Posterior vena cava (tissue), 2 donors: Measurements from ENCODE around the gene OSBPL6. TPM values are rescaled to one million over a fixed set of nuclear protein-coding genes. Genes with fewer than 3 reads are reported as not detected.
A peak's percentile ranks its signal among the peaks of the same experiment; 100 is the strongest.
"Not testable (repeated sequence)": the region's sequence is repeated elsewhere in the genome, so short reads cannot be mapped to it uniquely, and the experiment has no call there.

Experiments
- DNase-seq: peaks from one replicate; pipeline ENCODE4 v3.0.0-alpha.2; 2020; ENCODE audit warnings: low spot score
- intact Hi-C, 2 donors: fragments of 100-400 bp; cut with DNase I; formaldehyde crosslinking; loops; one replicate each; pipeline versions ENCODE4 v1.14.1 to v1.14.2; 2022 to 2023
- long read RNA-seq, 2 donors: library from polyadenylated mRNA; unstranded; transcript quantifications; one replicate each; pipeline ENCODE4 v2.0.0, GENCODE V29; 2020 to 2021
- total RNA-seq, 2 donors: library from RNA; stranded (reverse); fragmentation: NEBNext Ultra II Directional; extraction: Animal tissue kit (Norgen Biotek cat#: 25700); gene quantifications; one replicate each; pipeline ENCODE4 v1.2.1, GENCODE V29; 2021
- donor health status: DM: yes; HTN: yes; CAD: no.
- donor health status: DM: yes; HTN: yes; CAD: no.

Gene OSBPL6
- total RNA-seq: 1 to 10 TPM; 2.0 to 2.5 TPM
- long read RNA-seq, donor 1, full-length matches to known transcripts: 2 of 4 reads
- long read RNA-seq, donor 1, partial matches to known transcripts: 0 of 4 reads
- long read RNA-seq, donor 1, other reads (novel, unspliced or antisense): 2 of 4 reads
- long read RNA-seq, donor 2, partial matches to known transcripts: 1 of 3 reads
- long read RNA-seq, donor 2, other reads (novel, unspliced or antisense): 1 of 3 reads

- peak; percentile 92 for DNase-seq
- intact Hi-C loops: no loop called here
Measured at GRCh38 chr2:178193823-178194599, at the start of gene OSBPL6. Gene OSBPL6 (plus strand): TSS chr2:178194512. CDS start chr2:178306185, 111,673 bp downstream.

- DNase-seq: no peak
- intact Hi-C loops: no loop called here
Measured at GRCh38 chr2:178152033-178152432, 42.3 kb upstream of the OSBPL6 start.

- intact Hi-C loops: no loop called here
- no peak for DNase-seq
Measured at GRCh38 chr2:178152542-178152941, 41.8 kb upstream of the OSBPL6 start.

DNA sequence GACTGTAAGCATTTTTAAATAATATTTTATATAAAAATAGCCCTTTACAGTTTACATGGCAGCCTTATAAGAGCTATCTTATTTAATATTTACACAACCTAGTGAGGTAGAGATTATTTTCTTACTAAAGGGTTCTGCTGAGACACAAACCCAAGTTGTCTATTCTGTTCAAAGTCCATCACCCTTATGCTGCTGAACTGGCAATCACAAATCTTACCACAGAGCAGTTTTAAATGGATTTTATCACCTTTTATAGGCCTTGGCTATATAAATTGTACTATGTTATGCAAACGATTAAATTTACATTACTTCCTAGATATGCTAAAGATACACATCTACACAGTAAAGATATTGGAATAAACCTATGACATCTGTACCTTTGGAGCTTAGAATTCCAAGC is 41.3 kb upstream of the OSBPL6 start:
- DNase-seq: no peak
- intact Hi-C loops: no loop called here

DNA sequence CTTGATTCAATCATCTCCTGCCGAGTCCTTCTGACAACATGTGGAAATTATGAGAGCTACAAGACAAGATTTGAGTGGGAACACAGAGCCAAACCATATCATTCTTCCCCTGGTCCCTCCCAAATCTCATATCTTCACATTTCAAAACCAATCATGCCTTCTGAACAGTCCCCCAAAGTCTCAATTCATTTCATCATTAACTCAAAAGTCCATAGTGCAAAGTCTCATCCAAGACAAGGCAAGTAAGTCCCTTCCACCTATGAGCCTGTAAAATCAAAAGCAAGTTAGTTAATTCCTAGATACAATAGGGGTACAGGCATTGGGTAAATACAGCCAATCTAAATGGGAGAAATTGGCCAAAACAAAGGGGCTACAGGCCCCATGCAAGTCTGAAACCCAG is 40.4 kb upstream of the OSBPL6 start:
- DNase-seq, intact Hi-C loops: not testable (repeated sequence)

DNA sequence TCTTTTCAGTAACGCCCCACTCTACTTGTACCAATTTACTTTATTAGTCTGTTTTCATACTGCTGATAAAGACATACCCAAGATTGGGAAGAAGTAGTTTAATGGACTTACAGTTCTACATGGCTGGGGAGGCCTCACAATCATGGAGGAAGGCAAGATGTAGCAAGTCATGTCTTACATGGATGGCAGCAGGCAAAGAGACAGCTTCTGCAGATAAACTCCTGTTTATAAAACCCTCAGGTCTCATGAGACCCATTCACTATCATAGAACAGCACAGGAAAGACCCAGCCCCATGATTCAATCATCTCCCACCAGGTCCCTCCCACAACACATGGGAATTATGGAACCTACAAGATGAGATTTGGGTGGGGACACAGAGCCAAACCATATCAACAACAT is 38.8 kb upstream of the OSBPL6 start:
- intact Hi-C loops: no loop called here
- no peak for DNase-seq

DNA sequence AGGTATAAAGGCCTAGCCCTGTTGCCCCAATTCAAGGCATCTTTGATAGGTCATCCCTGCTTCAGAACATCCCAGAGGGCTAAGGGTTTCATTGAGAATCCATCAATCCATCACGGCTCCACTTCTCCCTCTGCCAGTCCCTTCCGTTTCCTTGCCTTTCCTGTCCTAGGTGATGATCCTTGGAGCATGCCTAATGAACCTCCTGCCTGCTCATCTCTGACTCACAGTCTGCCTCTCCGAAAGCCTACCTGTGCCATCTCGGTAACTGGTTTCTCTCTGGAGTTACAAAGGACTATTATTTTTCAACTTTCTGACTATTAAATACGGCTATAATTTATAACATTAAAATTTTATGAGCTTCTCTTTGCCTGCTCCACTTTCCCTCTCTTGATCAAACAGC is 36.7 kb upstream of the OSBPL6 start:
- no peak for DNase-seq
- intact Hi-C loops: no loop called here

- intact Hi-C loops: no loop called here
- DNase-seq: no peak
Measured at GRCh38 chr2:178159966-178160365, 34.3 kb upstream of the OSBPL6 start.

DNA sequence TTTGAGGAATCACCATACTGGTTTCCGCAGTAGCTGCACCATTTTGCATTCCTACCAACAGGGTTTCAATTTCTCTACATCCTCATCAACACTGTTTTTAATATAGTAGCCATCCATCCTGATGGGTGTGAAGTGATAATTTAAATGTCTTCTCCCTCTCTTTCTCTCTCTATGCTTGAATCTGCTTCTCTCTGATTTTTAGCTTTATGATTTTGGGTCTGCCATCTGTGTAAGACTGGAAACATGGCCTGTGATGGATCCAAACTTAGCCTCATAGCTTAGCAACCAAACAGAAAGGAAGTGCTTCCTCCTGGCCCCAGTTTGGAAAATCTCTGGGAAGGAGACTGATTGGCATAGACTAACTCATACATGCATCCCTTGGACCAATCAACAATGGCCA is 33.7 kb upstream of the OSBPL6 start:
- DNase-seq: no peak
- intact Hi-C loops: no loop called here

GRCh38 chr2:178163395-178163794 is 30.9 kb upstream of the OSBPL6 start:
- intact Hi-C loops: no loop called here
- no peak for DNase-seq

DNA sequence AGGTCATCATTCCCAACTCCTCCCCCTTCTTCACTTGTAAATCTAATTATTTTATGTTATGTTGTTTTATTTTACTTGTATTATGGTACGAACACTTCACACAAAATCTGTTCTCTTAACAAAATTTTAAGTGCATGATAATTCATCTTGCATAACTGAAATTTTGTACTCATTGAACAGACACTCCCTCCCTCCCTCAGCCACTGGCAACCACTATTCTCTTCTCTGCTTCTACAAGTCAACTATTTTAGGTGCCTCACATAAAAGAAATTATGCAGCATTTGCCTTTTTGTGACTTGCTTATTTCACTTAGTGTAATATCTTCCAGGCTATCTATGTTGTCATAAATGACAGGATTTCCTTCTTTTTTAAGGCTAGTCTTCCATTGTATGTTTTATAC is 30.4 kb upstream of the OSBPL6 start:
- DNase-seq: no peak
- intact Hi-C loops: no loop called here

DNA sequence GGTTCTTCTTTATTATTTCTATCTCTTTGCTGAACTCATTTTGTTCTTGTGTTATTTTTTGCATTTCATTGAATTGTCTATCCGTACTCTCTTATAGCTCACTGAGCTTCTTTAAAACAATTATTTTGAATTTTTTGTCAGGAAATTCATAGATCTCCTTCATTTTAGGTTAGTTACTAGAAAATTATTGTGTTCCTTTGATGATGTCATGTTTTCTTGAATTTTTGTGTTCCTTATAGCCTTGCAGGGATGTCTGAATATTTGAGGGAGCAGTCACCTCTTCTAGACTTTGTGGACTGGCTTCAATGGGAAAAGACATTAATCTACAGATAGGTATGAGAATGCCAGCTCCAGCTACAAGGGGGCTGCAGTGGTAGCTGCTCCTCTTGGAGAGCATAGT is 20.7 kb upstream of the OSBPL6 start:
- intact Hi-C loops: no loop called here
- DNase-seq: no peak

GRCh38 chr2:178177066-178177679 is 17.1 kb upstream of the OSBPL6 start:
- no peak for DNase-seq
- intact Hi-C loops: no loop called here

DNA sequence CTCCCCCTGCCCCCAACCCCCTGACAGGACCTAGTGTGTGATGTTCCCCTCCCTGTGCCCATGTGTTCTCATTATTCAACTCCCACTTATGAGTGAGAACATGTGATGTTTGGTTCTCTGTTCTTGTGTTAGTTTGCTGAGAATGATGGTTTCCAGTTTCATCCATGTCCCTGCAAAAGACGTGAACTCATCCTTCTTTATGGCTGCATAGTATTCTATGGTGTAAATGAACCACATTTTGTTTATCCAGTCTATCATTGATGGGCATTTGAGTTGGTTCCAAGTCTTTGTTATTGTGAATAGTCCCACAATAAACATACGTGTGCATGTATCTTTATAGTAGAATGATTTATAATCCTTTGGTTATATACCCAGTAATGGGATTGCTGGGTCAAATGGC is 13.7 kb upstream of the OSBPL6 start:
- intact Hi-C loops, DNase-seq: not testable (repeated sequence)

GRCh38 chr2:178187861-178188260 is 6.5 kb upstream of the OSBPL6 start:
- no peak for DNase-seq
- intact Hi-C loops: no loop called here

DNA sequence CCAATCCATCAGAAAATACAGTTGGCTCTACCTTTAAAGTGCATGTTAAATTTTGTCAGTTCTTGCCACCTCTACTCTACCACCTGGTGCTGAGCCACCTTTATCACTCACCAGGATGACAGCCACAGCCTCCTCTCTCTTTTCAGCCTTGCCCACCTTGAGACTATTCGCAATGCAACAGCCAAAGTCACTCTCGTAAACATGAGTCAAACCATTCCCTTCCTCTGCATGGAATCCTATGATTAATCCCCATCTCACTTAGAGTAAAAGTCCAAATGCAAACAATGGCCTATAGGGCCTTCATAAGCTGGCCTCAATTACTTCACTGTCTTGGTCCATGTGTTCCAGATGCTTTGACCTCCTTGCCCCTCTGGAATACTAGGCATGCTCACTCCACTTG is 5.8 kb upstream of the OSBPL6 start:
- intact Hi-C loops: no loop called here
- DNase-seq: no peak

GRCh38 chr2:178191004-178191508 is 3.3 kb upstream of the OSBPL6 start:
- intact Hi-C loops: no loop called here

DNA sequence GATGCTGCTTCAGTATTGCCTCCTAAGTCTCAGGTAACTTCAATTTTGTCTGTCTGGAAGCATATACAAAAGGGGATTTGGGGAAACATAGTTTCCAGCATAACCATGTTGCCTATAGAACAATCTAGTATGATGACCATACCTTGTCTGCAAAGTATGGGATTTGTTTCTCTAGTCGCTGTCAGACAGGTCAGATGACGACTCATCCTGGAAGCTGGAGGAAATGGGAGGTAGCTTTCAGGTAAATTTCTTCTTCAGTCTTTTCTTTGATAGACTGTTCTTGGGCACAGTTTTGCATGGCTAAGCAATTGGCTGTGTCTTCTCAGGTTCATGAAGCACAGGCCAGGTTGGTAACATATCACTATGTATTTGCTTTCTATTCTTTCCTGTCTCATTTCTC is 2.8 kb upstream of the OSBPL6 start:
- DNase-seq: no peak
- intact Hi-C loops: no loop called here

More at GRCh38 chr2:178191004-178191508, 3.3 kb upstream of the OSBPL6 start:
- DNase-seq: no peak

DNA sequence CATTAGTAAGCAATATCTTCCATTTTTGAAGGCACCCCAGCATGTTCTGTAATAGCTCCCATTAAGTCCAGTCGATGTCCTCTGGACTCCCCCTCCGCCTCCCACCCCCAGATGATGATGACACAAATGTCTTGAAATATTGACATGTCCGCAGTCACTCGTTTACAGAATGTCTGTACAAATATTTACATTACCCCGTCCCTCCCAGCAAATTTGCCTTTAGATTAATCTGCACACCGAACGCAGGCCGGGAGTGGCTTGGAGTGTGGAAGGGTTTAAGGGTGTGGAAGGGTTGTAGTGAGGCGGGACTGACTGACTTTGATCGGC is 853 bp upstream of the OSBPL6 start:
- intact Hi-C loops: no loop called here
- DNase-seq: no peak

DNA sequence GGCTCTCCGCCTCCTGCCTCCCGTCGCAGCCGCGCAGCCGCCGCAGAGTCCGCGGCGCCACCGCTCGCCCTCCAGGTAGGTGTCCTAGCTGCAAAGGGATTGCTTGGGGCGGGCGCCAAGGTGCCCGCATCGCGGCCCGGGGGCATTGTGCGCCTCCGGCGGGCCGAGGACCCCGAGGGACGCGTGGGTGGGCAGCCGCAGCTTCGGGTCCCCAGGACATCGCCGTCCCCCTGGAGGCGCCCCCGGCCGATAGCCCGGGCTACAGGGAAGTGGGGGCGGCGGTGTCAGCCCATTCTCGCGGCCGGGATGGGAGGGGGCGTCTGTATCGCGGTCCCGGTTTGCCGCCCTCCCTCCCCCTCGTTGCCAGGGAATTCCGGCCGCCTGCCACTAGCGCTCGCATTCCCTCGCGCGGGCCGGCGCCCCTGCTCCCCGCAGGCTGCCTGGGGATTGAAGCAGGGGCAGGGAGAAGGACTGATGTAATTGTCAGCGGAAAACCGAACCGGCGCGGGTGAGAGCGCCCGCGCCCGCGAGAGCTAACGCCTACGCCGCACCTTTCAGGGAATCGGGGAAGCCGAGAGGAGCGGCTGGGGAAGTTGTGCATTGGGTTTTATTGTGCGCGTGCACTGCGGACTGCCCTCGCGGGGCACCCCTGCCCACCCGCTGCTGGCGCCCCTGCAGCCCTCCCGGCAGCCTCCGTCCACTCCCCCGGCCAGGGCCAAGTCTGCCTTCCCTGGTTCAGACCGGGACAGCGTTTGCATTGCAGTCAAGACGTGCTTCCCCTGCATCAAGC is 483 bp downstream of the OSBPL6 start:
- intact Hi-C loops: no loop called here
- DNase-seq: no peak
